A549 treated with CpdA at 1 μM for 4 hours (cell line): Measurements from ENCODE around the gene THAP10. TPM values are rescaled to one million over a fixed set of nuclear protein-coding genes. Genes with fewer than 3 reads are reported as not detected.

Source experiments
- total RNA-seq: library from RNA; stranded (reverse); fragments of 200-300 nt; extraction: Qiagen RNA extraction; gene quantifications from 5 replicates; pipeline ENCODE4 v1.2.3, GENCODE V29; 2022; ENCODE audit warnings: low read depth

The THAP10 gene
- 5.0 to 7.1 TPM (median 5.9 TPM) in 5 replicates for total RNA-seq

DNA sequence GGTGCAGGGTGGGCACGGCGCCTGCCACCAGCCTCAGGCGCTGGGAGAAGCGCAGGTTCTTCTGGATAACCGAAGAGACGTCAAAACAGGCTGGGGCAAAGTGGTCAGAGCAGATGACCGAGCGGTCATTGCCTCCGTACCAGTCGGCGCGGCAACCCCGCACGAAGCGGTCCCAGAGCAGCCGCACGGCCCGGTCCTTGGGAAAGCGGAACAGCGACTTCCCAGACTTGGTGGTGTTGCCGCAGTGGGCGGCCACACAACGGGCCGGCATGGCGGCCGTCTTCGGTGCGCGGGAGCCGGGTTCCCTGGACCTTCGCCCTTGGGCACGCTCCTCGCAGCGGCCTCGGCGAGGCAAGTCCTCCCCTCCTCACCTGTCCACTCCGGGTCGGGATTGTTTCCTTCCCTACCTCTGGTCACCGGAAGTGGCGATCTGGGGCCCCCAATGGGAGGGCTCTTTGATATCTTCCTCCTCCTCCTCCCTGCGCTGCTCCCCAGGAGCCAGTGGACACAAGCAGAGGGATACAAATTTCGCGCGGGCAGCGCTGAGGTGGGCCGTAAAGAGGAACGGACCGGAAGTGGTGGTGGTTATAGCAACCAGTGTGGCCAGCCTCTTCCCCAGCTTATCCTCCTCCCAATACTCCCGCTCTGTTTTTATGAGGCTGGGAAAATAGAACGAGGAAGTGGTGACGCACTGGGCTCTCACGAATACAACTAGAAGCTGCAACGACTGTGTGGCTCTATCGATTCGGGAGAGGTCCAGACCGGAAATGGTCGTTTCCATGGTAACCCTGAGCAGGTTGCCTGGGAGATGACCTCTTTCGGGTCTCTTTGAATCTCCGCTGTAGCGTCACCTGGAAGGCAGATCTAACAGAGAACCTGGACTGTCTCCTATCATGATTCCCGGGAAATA is at the start of gene THAP10, which contains the start of gene LRRC49:
Gene THAP10 (minus strand): TSS at position 432 of the 910 bp plus-strand sequence. CDS start 161 bp downstream, at position 271.
Gene LRRC49 (plus strand): TSS at position 825 of the 910 bp plus-strand sequence. CDS start 69 bp downstream, at position 894.

DNA sequence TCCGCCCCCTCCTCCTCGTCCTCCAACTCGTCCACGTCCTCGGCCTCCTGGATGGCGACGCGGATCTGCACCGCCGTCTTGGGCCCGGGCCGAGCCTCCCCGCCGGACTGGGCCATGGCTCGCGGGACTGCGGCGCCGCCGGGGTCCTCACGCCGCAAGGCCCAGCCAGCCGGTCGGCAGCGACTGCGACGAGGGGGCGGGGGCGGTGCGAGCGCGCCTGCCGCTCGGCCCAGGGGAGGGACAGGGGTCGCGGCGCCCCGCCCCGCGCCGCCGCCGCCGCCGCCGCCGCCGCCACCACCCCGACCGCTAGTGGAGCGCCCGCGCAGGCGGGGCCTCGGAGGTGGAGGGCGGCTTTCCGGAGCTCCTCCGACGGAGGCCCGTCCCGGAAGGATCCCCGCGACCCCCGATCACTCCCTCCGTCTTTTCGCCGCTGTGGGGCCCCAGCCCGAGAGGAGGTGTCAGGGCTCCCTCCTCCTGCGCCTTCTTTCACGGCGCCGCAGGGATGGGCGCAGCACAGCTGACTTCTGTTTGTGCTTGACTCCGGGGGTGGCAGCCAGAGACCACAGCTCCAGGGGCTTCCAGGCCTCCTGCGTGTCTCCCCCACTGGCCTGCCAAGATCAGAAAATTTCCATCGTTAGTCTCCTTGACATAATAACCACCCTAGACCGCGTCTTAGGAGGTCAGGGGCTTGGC is 38.1 kb downstream of the THAP10 start, which contains the start of gene LARP6:
Gene LARP6 (minus strand): TSS at position 185 of the 693 bp plus-strand sequence. CDS start 69 bp downstream, at position 116.

Other genes starting within 250 kb of the THAP10 start
- gene UACA, start 128.9 kb downstream of the THAP10 start, total RNA-seq, result 45.3 to 64.9 TPM (median 50.9 TPM) in 5 replicates
- gene LARP6, start 38.3 kb downstream of the THAP10 start, total RNA-seq, result 56.7 to 84.5 TPM (median 78.1 TPM) in 5 replicates
- 4.1 to 5.5 TPM (median 5.3 TPM) in 5 replicates for gene LRRC49, start 393 bp upstream of the THAP10 start, total RNA-seq
- gene THSD4, start 223.0 kb upstream of the THAP10 start, total RNA-seq, result 18.1 to 24.2 TPM (median 20.9 TPM) in 5 replicates